Cardiac fibroblast (primary cell): ENCODE data around the gene C1orf56.
A peak's percentile ranks its signal among the peaks of the same experiment; 100 is the strongest.

Experiments used
- DNase-seq, 2 donors: peaks; one replicate each; pipeline versions ENCODE4 v3.0.0 to v3.0.0-alpha.2; 2010; ENCODE audit warnings: low read depth in 2 of 2
- H3K4me3 ChIP-seq, 2 donors: replicated peaks in 1 of 2; 1 replicate in 1 of 2; 2 replicates in 1 of 2; pipeline ENCODE4 v1.5.1; 2011; ENCODE audit warnings: low read depth in 2 of 2, low read length in 2 of 2, mild to moderate bottlenecking in 2 of 2, moderate library complexity in 1 of 2
- CTCF ChIP-seq: IDR thresholded peaks from one replicate; pipeline ENCODE4 v1.5.1; 2011; ENCODE audit warnings: low read depth, mild to moderate bottlenecking, low read length, inconsistent platforms

C1orf56 gene

GRCh38 chr1:151009206-151009587, 38.4 kb upstream of the C1orf56 start:
- no peak for TF ChIP-seq CTCF
- peak overlapping the region; percentile 81 to 99 for H3K4me3 ChIP-seq
- peak in 1 of 2 donors; percentile 35 for DNase-seq

- no peak for DNase-seq
- H3K4me3 ChIP-seq: no peak overlapping the region
Observed at GRCh38 chr1:151009674-151010345, 37.7 kb upstream of the C1orf56 start.

DNA sequence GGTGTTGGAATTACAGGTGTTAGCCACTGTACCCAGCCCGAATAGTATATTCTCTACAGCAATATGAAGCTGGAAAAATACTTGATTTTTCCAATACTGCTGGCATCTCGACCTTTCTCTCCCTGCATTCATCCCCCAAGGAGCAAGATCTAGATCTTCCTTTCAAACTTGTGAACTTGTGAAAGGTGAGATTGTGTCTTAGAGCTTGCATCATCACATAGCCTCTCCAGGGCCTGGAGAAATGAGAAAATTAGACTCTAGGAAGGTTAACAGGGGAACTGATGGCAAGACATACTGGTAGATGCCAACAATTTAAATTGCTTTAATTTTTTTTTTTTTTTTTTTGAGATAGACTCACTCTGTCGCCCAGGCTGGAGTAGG, 37.2 kb upstream of the C1orf56 start:
- no peak overlapping the region for H3K4me3 ChIP-seq
- no peak for TF ChIP-seq CTCF
- no peak for DNase-seq

More at GRCh38 chr1:151009674-151010345, 37.7 kb upstream of the C1orf56 start:
- TF ChIP-seq CTCF: no peak

DNA sequence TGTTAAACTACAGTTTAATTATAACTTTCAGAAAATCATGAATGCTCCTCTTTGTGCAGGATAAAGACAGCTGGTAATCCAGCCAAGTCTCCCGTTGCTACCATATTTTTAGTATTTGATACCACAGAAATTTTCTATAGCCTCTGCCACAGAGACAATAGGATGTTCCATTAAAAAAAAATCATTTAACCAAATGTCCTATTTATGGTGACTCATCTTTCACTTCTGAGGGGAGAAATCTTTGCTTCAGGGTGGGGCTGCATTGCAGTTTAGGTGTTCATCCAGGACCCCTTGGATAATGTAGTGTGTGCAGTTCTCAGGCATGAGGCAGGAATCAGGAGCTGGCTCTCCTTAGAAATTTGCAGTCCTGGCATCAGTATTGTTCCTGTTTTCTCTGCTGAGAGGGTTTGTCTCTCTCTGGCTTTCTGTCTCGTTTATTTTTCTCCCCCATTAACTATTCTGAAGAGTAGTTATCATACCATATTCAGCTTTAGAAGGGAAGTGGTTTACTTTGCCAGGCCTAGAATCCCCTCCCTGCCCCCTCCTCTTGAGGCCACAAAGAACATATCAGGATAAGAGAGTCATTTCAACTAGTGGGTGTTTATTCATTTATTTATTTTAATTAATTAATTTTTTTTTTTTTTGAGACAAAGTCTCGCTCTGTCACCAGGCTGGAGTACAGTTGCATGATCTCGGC, 36.2 kb upstream of the C1orf56 start:
- no peak overlapping the region for H3K4me3 ChIP-seq
- DNase-seq: no peak
- no peak for TF ChIP-seq CTCF

DNA sequence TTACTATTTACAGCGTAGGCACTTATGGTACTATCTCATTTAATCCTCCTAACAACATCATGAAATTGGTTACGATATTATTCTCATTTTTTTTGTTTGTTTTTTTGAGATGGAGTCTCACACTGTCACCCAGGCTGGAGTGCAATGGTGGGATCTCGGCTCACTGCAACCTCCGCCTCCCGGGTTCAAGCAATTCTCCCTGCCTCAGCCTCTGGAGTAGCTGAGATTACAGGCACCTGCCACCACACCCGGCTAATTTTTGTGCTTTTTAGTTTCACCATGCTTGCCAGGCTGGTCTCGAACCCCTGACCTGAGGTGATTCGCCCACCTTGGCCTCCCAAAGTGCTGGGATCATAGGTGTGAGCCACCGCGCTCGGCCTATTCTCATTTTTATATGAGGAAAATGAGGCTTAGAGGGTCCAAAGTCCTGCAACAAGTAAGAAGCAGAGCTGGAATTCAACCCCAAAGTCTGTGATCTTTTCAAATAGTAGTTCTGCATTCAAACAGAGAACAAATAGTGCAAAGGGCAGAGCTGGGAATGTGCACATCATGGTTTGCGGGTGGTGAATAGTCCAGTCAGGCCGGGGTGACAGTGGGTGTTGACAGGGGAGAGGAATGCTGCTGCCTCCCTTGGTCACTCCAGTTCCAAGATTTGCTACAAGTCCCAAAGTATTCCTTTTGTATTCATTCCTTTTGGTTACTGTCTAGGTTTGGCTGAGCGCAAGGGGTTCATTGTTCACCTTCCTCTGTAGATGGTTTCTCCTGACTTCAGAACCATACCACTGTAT, 34.7 kb upstream of the C1orf56 start:
- H3K4me3 ChIP-seq: no peak overlapping the region
- DNase-seq: peak; percentile 45 to 77
- TF ChIP-seq CTCF: no peak

- no peak overlapping the region for H3K4me3 ChIP-seq
- TF ChIP-seq CTCF: peak; percentile 0
- peak; percentile 37 to 90 for DNase-seq
Observed at GRCh38 chr1:151013518-151013917, 34.0 kb upstream of the C1orf56 start.
